Measurements from ENCODE around the gene ACTR3C. TPM values are rescaled to one million over a fixed set of nuclear protein-coding genes. Genes with fewer than 3 reads are reported as not detected.

ACTR3C gene
- total RNA-seq, 1 donor from 2014 or later = not detected

DNA sequence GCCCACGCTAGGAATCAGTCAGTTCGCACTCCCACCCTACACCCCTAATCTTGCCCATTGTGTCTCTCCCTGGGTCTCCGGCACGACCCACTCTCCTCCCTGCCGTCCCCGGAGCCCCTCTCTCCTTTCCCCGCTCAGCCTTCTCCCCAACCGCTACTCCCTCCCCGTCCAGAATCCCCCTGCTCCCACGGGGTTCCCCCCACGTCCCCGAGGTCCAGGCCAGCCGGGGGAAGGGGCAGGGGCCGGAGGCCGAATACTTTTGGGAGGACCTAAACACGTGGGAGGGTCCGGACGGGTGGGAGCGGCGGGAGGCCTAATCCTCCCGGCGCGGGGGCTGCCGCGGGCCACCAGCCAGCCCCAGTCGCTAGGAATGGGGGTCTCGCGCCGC is 17.5 kb upstream of the ACTR3C start:
- peaks cover 10% of the 10 kb centered on the region for H3F3A ChIP-seq (ENCODE audit: low read depth)
- H3K9me3 ChIP-seq (ENCODE audit: low read depth) = peaks cover 8% of the 10 kb centered on the region
- H3K9me3 Mint-ChIP-seq = peaks cover 7% of the 10 kb centered on the region
- no peak overlapping the region for H3K27ac Mint-ChIP-seq
- H4K20me1 ChIP-seq (ENCODE audit: low read depth) = peaks cover 10% of the 10 kb centered on the region
- no peak overlapping the region for H2AFZ ChIP-seq (replicated peaks)
- H3K4me1 ChIP-seq = peaks cover 26% of the 10 kb centered on the region
- peak overlapping the region; percentile 50 for H3K4me3 ChIP-seq
- peak overlapping the region; percentile 87 for H3K4me3 Mint-ChIP-seq
- H3K27ac ChIP-seq = no peak overlapping the region
- H3K79me2 ChIP-seq (ENCODE audit: low read depth) = no peaks in the 10 kb centered on the region
- no peak for DNase-seq (ENCODE audit: low spot score)
- TF ChIP-seq EZH2phosphoT487 (IDR thresholded peaks at IDR 0.05) (peak; percentile 77), EZH2 (IDR thresholded peaks at IDR 0.05) (peak; percentile 90)
- TF ChIP-seq, protein P1, sequence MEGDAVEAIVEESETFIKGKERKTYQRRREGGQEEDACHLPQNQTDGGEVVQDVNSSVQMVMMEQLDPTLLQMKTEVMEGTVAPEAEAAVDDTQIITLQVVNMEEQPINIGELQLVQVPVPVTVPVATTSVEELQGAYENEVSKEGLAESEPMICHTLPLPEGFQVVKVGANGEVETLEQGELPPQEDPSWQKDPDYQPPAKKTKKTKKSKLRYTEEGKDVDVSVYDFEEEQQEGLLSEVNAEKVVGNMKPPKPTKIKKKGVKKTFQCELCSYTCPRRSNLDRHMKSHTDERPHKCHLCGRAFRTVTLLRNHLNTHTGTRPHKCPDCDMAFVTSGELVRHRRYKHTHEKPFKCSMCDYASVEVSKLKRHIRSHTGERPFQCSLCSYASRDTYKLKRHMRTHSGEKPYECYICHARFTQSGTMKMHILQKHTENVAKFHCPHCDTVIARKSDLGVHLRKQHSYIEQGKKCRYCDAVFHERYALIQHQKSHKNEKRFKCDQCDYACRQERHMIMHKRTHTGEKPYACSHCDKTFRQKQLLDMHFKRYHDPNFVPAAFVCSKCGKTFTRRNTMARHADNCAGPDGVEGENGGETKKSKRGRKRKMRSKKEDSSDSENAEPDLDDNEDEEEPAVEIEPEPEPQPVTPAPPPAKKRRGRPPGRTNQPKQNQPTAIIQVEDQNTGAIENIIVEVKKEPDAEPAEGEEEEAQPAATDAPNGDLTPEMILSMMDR (IDR thresholded peaks at IDR 0.05) = no peak
- H3K9ac ChIP-seq = no peak overlapping the region
- peaks cover 57% of the 10 kb centered on the region for H3K27me3 ChIP-seq
- H3K36me3 ChIP-seq = no peaks in the 10 kb centered on the region
- H3K27me3 Mint-ChIP-seq (ENCODE audit: insufficient read depth, low read depth) = peaks cover 32% of the 10 kb centered on the region
- no peaks in the 10 kb centered on the region for H3K36me3 Mint-ChIP-seq
- peaks cover 33% of the 10 kb centered on the region for H3K4me1 Mint-ChIP-seq
- peak overlapping the region; percentile 95 for H3K4me2 ChIP-seq

DNA sequence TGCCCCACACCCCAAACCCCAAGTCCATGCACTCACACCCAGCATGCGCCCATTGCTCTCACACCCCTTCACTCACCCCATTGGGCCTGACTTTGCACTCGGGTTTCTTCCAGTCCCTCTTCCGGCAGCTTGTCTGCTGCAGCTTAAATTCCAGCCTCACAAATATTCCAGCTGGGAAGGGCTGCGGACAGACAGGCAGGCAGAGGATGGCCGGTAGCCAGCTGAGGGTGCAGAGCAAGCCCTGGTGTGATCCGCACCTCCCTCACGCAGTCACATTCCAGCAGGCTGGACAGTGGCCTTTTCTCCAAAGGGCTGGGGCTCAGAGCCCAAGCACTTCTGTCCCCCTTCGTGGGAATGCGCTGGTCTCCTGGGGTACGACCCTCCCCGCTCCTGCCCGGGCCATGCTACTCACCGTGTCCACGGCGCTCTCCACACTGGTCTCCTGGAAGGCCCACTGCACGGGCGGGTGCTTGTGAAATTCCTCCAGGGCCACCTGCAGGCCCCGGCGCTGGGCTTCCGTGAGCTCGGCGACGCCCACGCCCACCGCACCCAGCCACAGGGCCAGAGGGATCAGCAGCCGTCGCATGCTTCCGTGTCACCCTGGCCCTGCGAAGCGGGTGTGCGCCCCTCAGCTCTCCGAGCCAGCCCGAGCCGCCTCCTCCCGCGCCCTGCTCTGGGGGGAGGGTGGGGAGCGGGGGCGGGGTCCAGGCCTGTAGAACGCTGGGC is 16.8 kb upstream of the ACTR3C start:
- Histone ChIP-seq H3K4me3 (peak overlapping the region; percentile 50), H3K4me2 (peak overlapping the region; percentile 95), H3K27me3 (peaks cover 57% of the 10 kb centered on the region), H3K9me3 (ENCODE audit: low read depth) (peaks cover 8% of the 10 kb centered on the region), H4K20me1 (ENCODE audit: low read depth) (peaks cover 10% of the 10 kb centered on the region), H3F3A (ENCODE audit: low read depth) (peaks cover 10% of the 10 kb centered on the region), H3K4me1 (peaks cover 26% of the 10 kb centered on the region), H3K9ac (no peak overlapping the region), H3K79me2 (ENCODE audit: low read depth) (no peaks in the 10 kb centered on the region), H3K36me3 (no peaks in the 10 kb centered on the region), H3K27ac (no peak overlapping the region), H2AFZ (replicated peaks) (no peak overlapping the region)
- Mint-ChIP-seq H3K27me3 (ENCODE audit: insufficient read depth, low read depth) (peaks cover 32% of the 10 kb centered on the region), H3K36me3 (no peaks in the 10 kb centered on the region), H3K9me3 (peaks cover 7% of the 10 kb centered on the region), H3K4me3 (peak overlapping the region; percentile 67), H3K4me1 (peaks cover 34% of the 10 kb centered on the region), H3K27ac (no peak overlapping the region)
- TF ChIP-seq, protein P1 (IDR thresholded peaks at IDR 0.05) = no peak
- TF ChIP-seq EZH2phosphoT487 (IDR thresholded peaks at IDR 0.05) (no peak), EZH2 (IDR thresholded peaks at IDR 0.05) (no peak)
- peak; percentile 62 for DNase-seq (ENCODE audit: low spot score)

DNA sequence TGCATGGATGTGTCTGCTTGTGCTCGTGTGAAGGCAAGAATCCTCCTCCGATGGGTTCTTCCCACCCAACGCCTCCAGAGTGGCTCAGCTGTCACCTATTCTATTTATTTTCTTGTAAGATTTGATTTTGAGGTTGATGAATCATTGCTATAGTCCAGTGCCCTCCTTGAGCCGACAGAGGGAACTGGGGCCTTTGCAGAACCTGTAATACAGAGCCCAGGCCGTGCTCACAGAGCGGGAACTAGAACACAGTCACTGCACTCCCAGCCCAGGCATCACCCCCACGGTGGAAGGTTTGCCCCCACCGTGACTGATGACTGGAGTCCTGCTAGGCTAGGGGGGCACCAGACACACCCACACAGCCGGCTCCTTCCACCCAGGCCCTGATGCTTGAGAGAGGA is 16.1 kb upstream of the ACTR3C start:
- no peak overlapping the region for H3K27ac Mint-ChIP-seq

More for the DNA sequence above, 16.1 kb upstream of the ACTR3C start:
- H3K4me1 Mint-ChIP-seq = peaks cover 34% of the 10 kb centered on the region
- Histone ChIP-seq H3K9ac (no peak overlapping the region), H3K4me3 (no peak overlapping the region), H2AFZ (replicated peaks) (no peak overlapping the region), H3K27ac (no peak overlapping the region), H3K79me2 (ENCODE audit: low read depth) (no peaks in the 10 kb centered on the region), H3K4me1 (peaks cover 26% of the 10 kb centered on the region), H3F3A (ENCODE audit: low read depth) (peaks cover 10% of the 10 kb centered on the region), H3K9me3 (ENCODE audit: low read depth) (peaks cover 6% of the 10 kb centered on the region), H3K27me3 (peaks cover 57% of the 10 kb centered on the region), H4K20me1 (ENCODE audit: low read depth) (peaks cover 10% of the 10 kb centered on the region), H3K4me2 (no peak overlapping the region), H3K36me3 (no peaks in the 10 kb centered on the region)
- no peak for DNase-seq (ENCODE audit: low spot score)
- H3K36me3 Mint-ChIP-seq = no peaks in the 10 kb centered on the region
- no peak for TF ChIP-seq EZH2 (IDR thresholded peaks at IDR 0.05)
- no peak for TF ChIP-seq EZH2phosphoT487 (IDR thresholded peaks at IDR 0.05)
- TF ChIP-seq, protein P1 (IDR thresholded peaks at IDR 0.05) = no peak
- peak overlapping the region; percentile 67 for H3K4me3 Mint-ChIP-seq
- H3K9me3 Mint-ChIP-seq = peaks cover 7% of the 10 kb centered on the region
- H3K27me3 Mint-ChIP-seq (ENCODE audit: insufficient read depth, low read depth) = peaks cover 28% of the 10 kb centered on the region
